AG04449 (cell line): ENCODE data around the gene PCDHB12.
"Not testable (repeated sequence)": the region's sequence is repeated elsewhere in the genome, so short reads cannot be mapped to it uniquely, and the experiment has no call there.

ENCODE experiments used
- CTCF ChIA-PET: fragments of 350-600 bp; formaldehyde crosslinking; extraction: SDS; loops from one replicate; lab custom pipeline; 2021; ENCODE audit warnings: antibody characterized with exemption; lab: Yijun Ruan, JAX
- POLR2A ChIA-PET: fragments of 400-600, 350-600 bp; formaldehyde crosslinking; extraction: SDS; loops from one replicate; lab custom pipeline; 2020; ENCODE audit warnings: antibody characterized with exemption, inconsistent platforms; lab: Yijun Ruan, JAX
- DNase-seq: peaks from one replicate; pipeline ENCODE4 v3.0.0-alpha.2; 2010; ENCODE audit warnings: low read depth, low spot score
- H3K4me3 ChIP-seq: 2 replicates; pipeline ENCODE4 v1.5.1; 2011; ENCODE audit warnings: low read depth, mild to moderate bottlenecking, control low read depth, low read length
- CTCF ChIP-seq: IDR thresholded peaks from one replicate; pipeline ENCODE4 v1.5.1; 2011; ENCODE audit warnings: mild to moderate bottlenecking, moderate library complexity, low read length, control low read depth, inconsistent platforms; ENCODE audit not compliant: insufficient read depth; ENCODE audit errors: missing control alignments

The PCDHB12 gene

DNA sequence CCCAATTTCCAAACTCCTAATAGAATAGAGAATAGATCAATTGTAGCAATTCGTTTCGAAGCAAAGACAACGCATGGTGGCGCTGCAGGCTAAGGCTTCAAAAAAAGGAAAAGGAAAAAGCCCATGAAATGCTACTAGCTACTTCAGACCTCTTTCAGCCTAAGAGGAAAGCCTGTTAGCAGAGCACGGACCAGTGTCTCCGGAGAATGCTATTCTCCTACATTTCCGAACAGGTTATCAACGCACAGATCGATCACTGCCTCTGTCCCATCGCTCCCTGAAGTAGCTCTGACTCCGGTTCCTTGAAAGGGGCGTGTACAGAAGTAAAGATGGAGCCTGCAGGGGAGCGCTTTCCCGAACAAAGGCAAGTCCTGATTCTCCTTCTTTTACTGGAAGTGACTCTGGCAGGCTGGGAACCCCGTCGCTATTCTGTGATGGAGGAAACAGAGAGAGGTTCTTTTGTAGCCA is 36.8 kb downstream of the PCDHB12 start, which contains the start of gene PCDHB15:
PCDHB15 (plus strand) TSS at position 146 of the 468 bp plus-strand sequence; CDS start at position 330, 184 bp downstream.
- ChIA-PET CTCF (interaction anchor here (0.7 to 2.6 kb wide), 7 partner anchors 13 to 322 kb away, joined by 3 to 13 read pairs (median 3); partner anchors contain the start of gene TAF7), POLR2A (no interaction called here)
- DNase-seq, result no peak
- peak within 1 kb of the TSS; percentile 6; the same call in 1 of the 2 replicates for H3K4me3 ChIP-seq
- TF ChIP-seq CTCF, result no peak

DNA sequence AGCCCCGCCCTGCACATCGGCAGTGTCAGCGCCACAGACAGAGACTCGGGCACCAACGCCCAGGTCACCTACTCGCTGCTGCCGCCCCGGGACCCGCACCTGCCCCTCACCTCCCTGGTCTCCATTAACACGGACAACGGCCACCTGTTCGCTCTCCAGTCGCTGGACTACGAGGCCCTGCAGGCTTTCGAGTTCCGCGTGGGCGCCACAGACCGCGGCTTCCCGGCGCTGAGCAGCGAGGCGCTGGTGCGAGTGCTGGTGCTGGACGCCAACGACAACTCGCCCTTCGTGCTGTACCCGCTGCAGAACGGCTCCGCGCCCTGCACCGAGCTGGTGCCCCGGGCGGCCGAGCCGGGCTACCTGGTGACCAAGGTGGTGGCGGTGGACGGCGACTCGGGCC is 38.5 kb downstream of the PCDHB12 start:
- POLR2A ChIA-PET, H3K4me3 ChIP-seq, DNase-seq: not testable (repeated sequence)
- CTCF ChIA-PET, result interaction anchor here (1.8 kb wide), 1 partner anchor 72 kb away, joined by 5 read pairs; no protein-coding TSS in a partner anchor

GRCh38 chr5:141247434-141247833 is 38.9 kb downstream of the PCDHB12 start:
- CTCF ChIA-PET, result interaction anchor here (1.8 kb wide), 1 partner anchor 72 kb away, joined by 5 read pairs; no protein-coding TSS in a partner anchor
- H3K4me3 ChIP-seq, POLR2A ChIA-PET, DNase-seq: not testable (repeated sequence)

DNA sequence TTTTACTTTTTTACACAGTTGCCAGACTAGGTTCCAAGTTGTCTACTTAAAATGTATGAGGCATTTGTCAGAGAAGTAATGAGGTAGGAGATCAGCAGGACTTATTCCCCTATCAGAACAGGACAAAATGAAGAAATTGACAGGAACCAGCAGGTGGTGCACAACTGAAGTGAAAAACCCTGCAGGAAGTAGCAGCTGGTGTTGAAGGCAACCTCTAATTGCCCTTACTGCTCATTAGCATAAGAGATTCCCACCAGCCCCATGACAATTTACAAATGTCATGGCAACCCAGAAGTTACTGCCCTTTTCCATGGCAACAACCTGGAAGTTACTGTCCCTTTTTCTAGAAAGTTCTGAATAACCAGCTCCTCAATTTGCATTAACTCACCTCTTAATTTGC is 42.1 kb downstream of the PCDHB12 start:
- POLR2A ChIA-PET, result no interaction called here
- CTCF ChIA-PET, result no interaction called here
- TF ChIP-seq CTCF, result no peak
- no peak overlapping the region for H3K4me3 ChIP-seq
- DNase-seq, result no peak

DNA sequence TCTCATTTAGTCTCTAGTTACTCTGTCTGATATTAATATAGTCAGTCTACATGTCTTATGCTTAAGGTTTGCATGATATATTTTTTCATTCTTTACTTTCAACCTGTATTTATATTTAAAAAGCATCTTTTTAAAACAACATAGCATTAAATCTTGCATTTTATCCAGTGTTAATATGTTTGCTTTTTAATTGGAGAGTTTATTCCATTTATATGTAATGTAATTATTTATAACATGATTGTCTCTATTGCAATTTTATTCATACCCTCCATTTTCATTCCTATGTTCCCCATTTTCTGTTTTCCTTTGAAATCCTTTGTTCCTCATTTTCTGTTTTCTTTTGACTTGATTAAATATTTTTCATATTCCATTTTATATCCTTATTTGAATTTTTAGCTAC is 49.9 kb downstream of the PCDHB12 start:
- POLR2A ChIA-PET, result no interaction called here
- TF ChIP-seq CTCF, result no peak
- CTCF ChIA-PET, result interaction anchor here (2.0 kb wide), 1 partner anchor 306 kb away, joined by 4 read pairs; no protein-coding TSS in a partner anchor
- no peak overlapping the region for H3K4me3 ChIP-seq
- no peak for DNase-seq

- CTCF ChIA-PET, result interaction anchor here (2.0 kb wide), 1 partner anchor 305 kb away, joined by 4 read pairs; no protein-coding TSS in a partner anchor
- TF ChIP-seq CTCF, result no peak
- H3K4me3 ChIP-seq, result no peak overlapping the region
- POLR2A ChIA-PET, result no interaction called here
- no peak for DNase-seq
Observed at GRCh38 chr5:141258948-141259347, 50.4 kb downstream of the PCDHB12 start.

DNA sequence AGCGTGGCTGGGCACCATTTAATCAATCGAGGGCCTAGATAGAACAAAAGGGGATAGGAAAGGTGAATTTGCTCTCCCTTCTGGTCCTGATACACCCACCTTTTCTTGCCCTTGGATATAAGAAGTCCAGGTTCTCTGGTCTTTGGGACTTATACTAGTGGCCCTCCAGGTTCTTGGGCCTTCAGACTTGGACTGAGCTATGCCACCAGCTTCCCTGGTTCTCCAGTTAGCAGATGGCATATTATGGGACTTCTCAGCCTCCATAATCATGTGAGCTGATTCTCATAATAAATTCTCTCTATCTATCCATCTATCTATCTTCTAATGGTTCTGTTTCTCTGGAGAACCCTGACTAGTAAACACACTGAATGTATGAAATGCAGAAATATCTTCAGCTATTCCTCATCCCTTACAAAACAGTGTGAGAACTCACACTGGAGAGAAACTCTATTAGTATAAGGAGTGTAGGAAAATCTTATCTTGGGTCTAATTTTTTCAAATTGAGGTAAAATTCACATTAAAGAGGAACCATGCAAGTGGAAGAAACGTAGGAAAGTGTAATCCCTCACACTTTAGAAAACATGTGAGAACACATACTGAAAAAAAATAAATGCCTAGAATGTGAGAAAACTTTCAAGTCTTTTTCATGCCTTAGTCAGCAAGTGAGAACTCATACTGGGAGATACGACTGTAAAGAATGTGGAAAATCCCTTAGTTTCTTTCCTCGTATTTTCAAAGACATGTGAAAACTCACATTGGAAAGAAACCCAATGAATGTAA is 52.1 kb downstream of the PCDHB12 start:
- POLR2A ChIA-PET, result no interaction called here
- CTCF ChIA-PET, result interaction anchor here (1.5 kb wide), 1 partner anchor 298 kb away, joined by 3 read pairs; no protein-coding TSS in a partner anchor
- TF ChIP-seq CTCF, result no peak
- no peak overlapping the region for H3K4me3 ChIP-seq
- DNase-seq, result no peak
